HepG2 (cell line): Measurements from ENCODE around the gene BICDL2. TPM values are rescaled to one million over a fixed set of nuclear protein-coding genes. Genes with fewer than 3 reads are reported as not detected.

ENCODE experiments used
- AGO1 ChIP-seq: fragments of 200-400 bp; formaldehyde crosslinking; IDR thresholded peaks from 2 replicates; pipeline ENCODE4 v1.6.1; 2017; ENCODE audit warnings: mild to moderate bottlenecking, low read depth, low read length, moderate library complexity; ENCODE audit not compliant: poor library complexity, severe bottlenecking
- DZIP1 ChIP-seq: sonication (generic); formaldehyde crosslinking; IDR thresholded peaks from 2 replicates; pipeline ENCODE4 v1.5.0; 2020; ENCODE audit warnings: mild to moderate bottlenecking, missing genetic modification reagents
- FOSL2 ChIP-seq: sonication (generic); formaldehyde crosslinking; IDR thresholded peaks from 2 replicates; pipeline ENCODE4 v1.4.0; 2020; ENCODE audit warnings: missing genetic modification reagents
- FOXA1 ChIP-seq, 2 experiments: fragments of 450-650 bp in 1 of 2; sonication (generic) in 1 of 2; formaldehyde crosslinking in 1 of 2; IDR thresholded peaks; 2 replicates each; pipeline versions ENCODE4 v1.4.0 to v1.6.1; 2016 to 2020; ENCODE audit warnings: missing genetic modification reagents in 1 of 2
- JUN ChIP-seq: sonication (generic); formaldehyde crosslinking; IDR thresholded peaks from 2 replicates; pipeline ENCODE4 v1.4.0; 2020; ENCODE audit warnings: mild to moderate bottlenecking, missing genetic modification reagents
- MEIS1 ChIP-seq: sonication (generic); formaldehyde crosslinking; IDR thresholded peaks from 2 replicates; pipeline ENCODE4 v1.9.0; 2021; ENCODE audit warnings: mild to moderate bottlenecking, missing genetic modification reagents, moderate library complexity, borderline replicate concordance
- NAIF1 ChIP-seq: sonication (generic); formaldehyde crosslinking; IDR thresholded peaks from 2 replicates; pipeline ENCODE4 v1.5.0; 2020; ENCODE audit warnings: mild to moderate bottlenecking, missing genetic modification reagents, borderline replicate concordance
- PITX1 ChIP-seq: sonication (generic); formaldehyde crosslinking; IDR thresholded peaks from 2 replicates; pipeline ENCODE4 v1.5.1; 2020; ENCODE audit warnings: mild to moderate bottlenecking, missing genetic modification reagents
- TFDP1 ChIP-seq: IDR thresholded peaks from 2 replicates; pipeline ENCODE4 v1.6.1; 2016; ENCODE audit warnings: missing compliant biosample characterization, missing genetic modification reagents, borderline replicate concordance
- ZNF121 ChIP-seq: sonication (generic); formaldehyde crosslinking; IDR thresholded peaks from 2 replicates; pipeline ENCODE4 v1.5.0; 2020; ENCODE audit warnings: mild to moderate bottlenecking, missing genetic modification reagents
- ZNF605 ChIP-seq: sonication (generic); formaldehyde crosslinking; IDR thresholded peaks from 2 replicates; pipeline ENCODE4 v1.8.0; 2022; ENCODE audit warnings: mild to moderate bottlenecking, missing genetic modification reagents
- ZNF616 ChIP-seq: sonication (generic); formaldehyde crosslinking; IDR thresholded peaks from 2 replicates; pipeline ENCODE4 v1.5.0; 2020; ENCODE audit warnings: low read depth, mild to moderate bottlenecking, missing genetic modification reagents
- ZNF644 ChIP-seq: IDR thresholded peaks from 2 replicates; pipeline ENCODE4 v1.6.1; 2016; ENCODE audit warnings: low read depth
- ZNF772 ChIP-seq: sonication (generic); formaldehyde crosslinking; IDR thresholded peaks from 2 replicates; pipeline ENCODE4 v1.5.0; 2020; ENCODE audit warnings: mild to moderate bottlenecking, missing genetic modification reagents
- ZNF775 ChIP-seq: sonication (generic); formaldehyde crosslinking; IDR thresholded peaks from 2 replicates; pipeline ENCODE4 v1.4.0; 2020; ENCODE audit warnings: missing genetic modification reagents, mild to moderate bottlenecking, moderate library complexity, borderline replicate concordance
- ZNF878 ChIP-seq: sonication (generic); formaldehyde crosslinking; IDR thresholded peaks from 2 replicates; pipeline ENCODE4 v1.8.1; 2023; ENCODE audit warnings: mild to moderate bottlenecking, missing genetic modification reagents, moderate library complexity
- ZSCAN25 ChIP-seq: sonication (generic); formaldehyde crosslinking; IDR thresholded peaks from 2 replicates; pipeline ENCODE4 v1.8.0; 2022; ENCODE audit warnings: mild to moderate bottlenecking, missing genetic modification reagents
- polyA plus RNA-seq, 8 experiments: library from polyadenylated mRNA; depleted of rRNA in 3 of 8; stranded (reverse) in 7 of 8; unstranded in 1 of 8; fragments of >200 nt; fragmentation: Illumina TruSeq in 4 of 8; extraction: Trizol in 4 of 8; gene quantifications; 2 replicates each; pipeline versions ENCODE4 v1.2.1 to v1.2.3, GENCODE V29; 2011 to 2016; ENCODE audit warnings: low read depth in 4 of 8, missing spikeins in 1 of 8, mixed read lengths in 1 of 8; ENCODE audit not compliant: insufficient read depth in 1 of 8
- total RNA-seq, 5 experiments: library from RNA; depleted of rRNA; stranded (reverse); fragments of >200 nt; fragmentation: Illumina TruSeq; extraction: Trizol; gene quantifications; 2 replicates each; pipeline ENCODE4 v1.2.3, GENCODE V29; 2016; ENCODE audit warnings: low read depth in 1 of 5
- TF ChIP-seq, protein P1 (sequence below): sonication (generic); formaldehyde crosslinking; IDR thresholded peaks from 2 replicates; pipeline ENCODE4 v1.4.0; 2020; ENCODE audit warnings: missing genetic modification reagents, borderline replicate concordance
- TF ChIP-seq, protein P2 (sequence below): sonication (generic); formaldehyde crosslinking; conservative IDR thresholded peaks from 2 replicates; pipeline ENCODE4 v1.8.0; 2022; ENCODE audit warnings: mild to moderate bottlenecking, moderate library complexity, missing genetic modification reagents
- TF ChIP-seq, protein P3 (sequence below): sonication (generic); formaldehyde crosslinking; IDR thresholded peaks from 2 replicates; pipeline ENCODE4 v1.5.0; 2020; ENCODE audit warnings: missing genetic modification reagents

BICDL2 gene
- total and polyA plus RNA-seq, 2 of the 13 experiments (the other 11 are each of a cell fraction or from before 2014, with no cell fraction given): 0.12 TPM; not detected in 1

GRCh38 chr16:3059041-3059722 is 22.4 kb upstream of the BICDL2 start (continued):
- TF ChIP-seq, protein P1, sequence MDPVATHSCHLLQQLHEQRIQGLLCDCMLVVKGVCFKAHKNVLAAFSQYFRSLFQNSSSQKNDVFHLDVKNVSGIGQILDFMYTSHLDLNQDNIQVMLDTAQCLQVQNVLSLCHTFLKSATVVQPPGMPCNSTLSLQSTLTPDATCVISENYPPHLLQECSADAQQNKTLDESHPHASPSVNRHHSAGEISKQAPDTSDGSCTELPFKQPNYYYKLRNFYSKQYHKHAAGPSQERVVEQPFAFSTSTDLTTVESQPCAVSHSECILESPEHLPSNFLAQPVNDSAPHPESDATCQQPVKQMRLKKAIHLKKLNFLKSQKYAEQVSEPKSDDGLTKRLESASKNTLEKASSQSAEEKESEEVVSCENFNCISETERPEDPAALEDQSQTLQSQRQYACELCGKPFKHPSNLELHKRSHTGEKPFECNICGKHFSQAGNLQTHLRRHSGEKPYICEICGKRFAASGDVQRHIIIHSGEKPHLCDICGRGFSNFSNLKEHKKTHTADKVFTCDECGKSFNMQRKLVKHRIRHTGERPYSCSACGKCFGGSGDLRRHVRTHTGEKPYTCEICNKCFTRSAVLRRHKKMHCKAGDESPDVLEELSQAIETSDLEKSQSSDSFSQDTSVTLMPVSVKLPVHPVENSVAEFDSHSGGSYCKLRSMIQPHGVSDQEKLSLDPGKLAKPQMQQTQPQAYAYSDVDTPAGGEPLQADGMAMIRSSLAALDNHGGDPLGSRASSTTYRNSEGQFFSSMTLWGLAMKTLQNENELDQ (CRISPR knock-in tag): no peak
- TF ChIP-seq ZNF616 (CRISPR knock-in tag) (no peak), ZNF605 (CRISPR knock-in tag) (no peak), FOXA1 (IDR thresholded peaks at IDR 0.05) (no peak), FOXA1 (CRISPR knock-in tag; IDR thresholded peaks at IDR 0.05) (no peak), ZNF121 (CRISPR knock-in tag) (no peak), FOSL2 (no peak), ZSCAN25 (peak; percentile 84), TFDP1 (CRISPR knock-in tag) (peak; percentile 24; the same call in 1 of the 2 replicates), AGO1 (no peak), JUN (CRISPR knock-in tag) (peak; percentile 33; the same call in 1 of the 2 replicates), ZNF644 (CRISPR knock-in tag) (no peak), ZNF775 (CRISPR knock-in tag) (no peak), NAIF1 (CRISPR knock-in tag) (no peak), PITX1 (CRISPR knock-in tag) (peak; percentile 47; the same call in 1 of the 2 replicates), MEIS1 (CRISPR knock-in tag) (no peak), ZNF878 (peak; percentile 27; the same call in 1 of the 2 replicates), DZIP1 (no peak), ZNF772 (CRISPR knock-in tag) (peak; percentile 73)
- TF ChIP-seq, protein P2, sequence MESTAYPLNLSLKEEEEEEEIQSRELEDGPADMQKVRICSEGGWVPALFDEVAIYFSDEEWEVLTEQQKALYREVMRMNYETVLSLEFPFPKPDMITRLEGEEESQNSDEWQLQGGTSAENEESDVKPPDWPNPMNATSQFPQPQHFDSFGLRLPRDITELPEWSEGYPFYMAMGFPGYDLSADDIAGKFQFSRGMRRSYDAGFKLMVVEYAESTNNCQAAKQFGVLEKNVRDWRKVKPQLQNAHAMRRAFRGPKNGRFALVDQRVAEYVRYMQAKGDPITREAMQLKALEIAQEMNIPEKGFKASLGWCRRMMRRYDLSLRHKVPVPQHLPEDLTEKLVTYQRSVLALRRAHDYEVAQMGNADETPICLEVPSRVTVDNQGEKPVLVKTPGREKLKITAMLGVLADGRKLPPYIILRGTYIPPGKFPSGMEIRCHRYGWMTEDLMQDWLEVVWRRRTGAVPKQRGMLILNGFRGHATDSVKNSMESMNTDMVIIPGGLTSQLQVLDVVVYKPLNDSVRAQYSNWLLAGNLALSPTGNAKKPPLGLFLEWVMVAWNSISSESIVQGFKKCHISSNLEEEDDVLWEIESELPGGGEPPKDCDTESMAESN (CRISPR knock-in tag): no peak
- TF ChIP-seq, protein P3, sequence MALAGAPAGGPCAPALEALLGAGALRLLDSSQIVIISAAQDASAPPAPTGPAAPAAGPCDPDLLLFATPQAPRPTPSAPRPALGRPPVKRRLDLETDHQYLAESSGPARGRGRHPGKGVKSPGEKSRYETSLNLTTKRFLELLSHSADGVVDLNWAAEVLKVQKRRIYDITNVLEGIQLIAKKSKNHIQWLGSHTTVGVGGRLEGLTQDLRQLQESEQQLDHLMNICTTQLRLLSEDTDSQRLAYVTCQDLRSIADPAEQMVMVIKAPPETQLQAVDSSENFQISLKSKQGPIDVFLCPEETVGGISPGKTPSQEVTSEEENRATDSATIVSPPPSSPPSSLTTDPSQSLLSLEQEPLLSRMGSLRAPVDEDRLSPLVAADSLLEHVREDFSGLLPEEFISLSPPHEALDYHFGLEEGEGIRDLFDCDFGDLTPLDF (CRISPR knock-in tag): no peak
